22Rv1 (cell line): ENCODE data around the gene PLCB3.

Experiments used
- ZFX ChIP-seq: fragments of 450-650 bp; IDR thresholded peaks from 2 replicates; pipeline ENCODE4 v1.6.1; 2017; ENCODE audit warnings: antibody characterized with exemption, borderline replicate concordance
- TF ChIP-seq, protein P1 (sequence below): fragments of 450-650 bp; IDR thresholded peaks from 2 replicates; pipeline ENCODE4 v1.5.1; 2017; ENCODE audit warnings: mild to moderate bottlenecking

DNA sequence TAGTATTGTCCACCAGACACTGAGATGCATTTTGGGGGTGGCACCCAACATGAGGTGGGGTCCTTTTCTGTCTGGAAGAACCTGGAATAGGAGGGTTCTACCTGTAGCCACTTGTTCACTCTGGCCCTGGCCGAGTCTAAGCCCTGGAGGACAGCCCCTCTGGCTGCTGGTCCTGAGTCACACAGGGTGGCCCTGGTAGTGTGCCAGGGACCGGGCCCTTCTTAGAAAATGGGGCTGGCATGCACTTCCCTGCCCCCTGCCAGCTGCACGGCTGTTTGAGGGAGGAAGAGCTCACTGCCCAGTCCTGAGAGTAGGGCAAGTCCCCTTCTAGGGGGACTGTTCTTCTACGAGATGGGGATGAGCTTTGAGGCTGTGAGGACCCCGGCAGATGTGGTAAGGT is 2.2 kb downstream of the PLCB3 start:
- TF ChIP-seq, protein P1, sequence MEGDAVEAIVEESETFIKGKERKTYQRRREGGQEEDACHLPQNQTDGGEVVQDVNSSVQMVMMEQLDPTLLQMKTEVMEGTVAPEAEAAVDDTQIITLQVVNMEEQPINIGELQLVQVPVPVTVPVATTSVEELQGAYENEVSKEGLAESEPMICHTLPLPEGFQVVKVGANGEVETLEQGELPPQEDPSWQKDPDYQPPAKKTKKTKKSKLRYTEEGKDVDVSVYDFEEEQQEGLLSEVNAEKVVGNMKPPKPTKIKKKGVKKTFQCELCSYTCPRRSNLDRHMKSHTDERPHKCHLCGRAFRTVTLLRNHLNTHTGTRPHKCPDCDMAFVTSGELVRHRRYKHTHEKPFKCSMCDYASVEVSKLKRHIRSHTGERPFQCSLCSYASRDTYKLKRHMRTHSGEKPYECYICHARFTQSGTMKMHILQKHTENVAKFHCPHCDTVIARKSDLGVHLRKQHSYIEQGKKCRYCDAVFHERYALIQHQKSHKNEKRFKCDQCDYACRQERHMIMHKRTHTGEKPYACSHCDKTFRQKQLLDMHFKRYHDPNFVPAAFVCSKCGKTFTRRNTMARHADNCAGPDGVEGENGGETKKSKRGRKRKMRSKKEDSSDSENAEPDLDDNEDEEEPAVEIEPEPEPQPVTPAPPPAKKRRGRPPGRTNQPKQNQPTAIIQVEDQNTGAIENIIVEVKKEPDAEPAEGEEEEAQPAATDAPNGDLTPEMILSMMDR = no peak
- TF ChIP-seq ZFX = no peak
